Erythroblast (primary cell): ENCODE results near the gene SLC40A1.

Source experiments
- GATA1 ChIP-seq: IDR thresholded peaks from 2 replicates; pipeline ENCODE4 v1.6.1; 2011; ENCODE audit warnings: low read depth, mild to moderate bottlenecking, control low read depth, low read length, moderate library complexity
- POLR2A ChIP-seq: IDR thresholded peaks from 2 replicates; pipeline ENCODE4 v1.6.1; 2011; ENCODE audit warnings: mild to moderate bottlenecking, low read length

GRCh38 chr2:189570570-189571031 is 10.0 kb downstream of the SLC40A1 start:
- TF ChIP-seq POLR2A = no peak
- TF ChIP-seq GATA1 = no peak
